ENCODE results near the gene CHKB.

Gene CHKB

GRCh38 chr22:50572965-50573364 is 9.7 kb downstream of the CHKB start:
- no peak for DNase-seq (ENCODE audit: low read depth in 1 of 2, low spot score in 1 of 2)
- in situ Hi-C loops (cut with HindIII; ENCODE audit: low pct_unique_long_range_greater_than_20kb, low sequenced_read_pairs), result no loop called here
- no peak for TF ChIP-seq JUND (IDR thresholded peaks at IDR 0.05; ENCODE audit: low read depth)

- no peak for TF ChIP-seq JUND (IDR thresholded peaks at IDR 0.05; ENCODE audit: low read depth)
Observed at GRCh38 chr22:50571264-50572175, 11.1 kb downstream of the CHKB start.

GRCh38 chr22:50570861-50571260 is 11.8 kb downstream of the CHKB start:
- in situ Hi-C loops (cut with HindIII; ENCODE audit: low pct_unique_long_range_greater_than_20kb, low sequenced_read_pairs), result no loop called here
- no peak for TF ChIP-seq JUND (IDR thresholded peaks at IDR 0.05; ENCODE audit: low read depth)
- no peak for DNase-seq (ENCODE audit: low read depth in 1 of 2, low spot score in 1 of 2)

More at GRCh38 chr22:50571264-50572175, 11.1 kb downstream of the CHKB start:
- in situ Hi-C loops (cut with HindIII; ENCODE audit: low pct_unique_long_range_greater_than_20kb, low sequenced_read_pairs), result no loop called here
- DNase-seq (ENCODE audit: low read depth in 1 of 2, low spot score in 1 of 2), result no peak

- in situ Hi-C loops (cut with HindIII; ENCODE audit: low pct_unique_long_range_greater_than_20kb, low sequenced_read_pairs), result no loop called here
- TF ChIP-seq JUND (IDR thresholded peaks at IDR 0.05; ENCODE audit: low read depth), result no peak
- no peak for DNase-seq (ENCODE audit: low read depth in 1 of 2, low spot score in 1 of 2)
Observed at GRCh38 chr22:50569896-50570535, 12.6 kb downstream of the CHKB start.

- in situ Hi-C loops (cut with HindIII; ENCODE audit: low pct_unique_long_range_greater_than_20kb, low sequenced_read_pairs), result no loop called here
- TF ChIP-seq JUND (IDR thresholded peaks at IDR 0.05; ENCODE audit: low read depth), result no peak
- DNase-seq (ENCODE audit: low read depth in 1 of 2, low spot score in 1 of 2), result no peak
Observed at GRCh38 chr22:50569041-50569459, 13.6 kb downstream of the CHKB start.

- in situ Hi-C loops (cut with HindIII; ENCODE audit: low pct_unique_long_range_greater_than_20kb, low sequenced_read_pairs), result no loop called here
Observed at GRCh38 chr22:50568626-50569025, 14.0 kb downstream of the CHKB start.

GRCh38 chr22:50567721-50568252 is 14.9 kb downstream of the CHKB start:
- DNase-seq (ENCODE audit: low read depth in 1 of 2, low spot score in 1 of 2), result no peak
- in situ Hi-C loops (cut with HindIII; ENCODE audit: low pct_unique_long_range_greater_than_20kb, low sequenced_read_pairs), result no loop called here
- no peak for TF ChIP-seq JUND (IDR thresholded peaks at IDR 0.05; ENCODE audit: low read depth)

More at GRCh38 chr22:50568626-50569025, 14.0 kb downstream of the CHKB start:
- no peak for TF ChIP-seq JUND (IDR thresholded peaks at IDR 0.05; ENCODE audit: low read depth)
- DNase-seq (ENCODE audit: low read depth in 1 of 2, low spot score in 1 of 2), result peak in 1 of 2 experiments; percentile 25

- in situ Hi-C loops (cut with HindIII; ENCODE audit: low pct_unique_long_range_greater_than_20kb, low sequenced_read_pairs), result no loop called here
- DNase-seq (ENCODE audit: low read depth in 1 of 2, low spot score in 1 of 2), result no peak
- no peak for TF ChIP-seq JUND (IDR thresholded peaks at IDR 0.05; ENCODE audit: low read depth)
Observed at GRCh38 chr22:50564289-50564688, 18.4 kb downstream of the CHKB start.

GRCh38 chr22:50563413-50564160 is 19.1 kb downstream of the CHKB start:
- in situ Hi-C loops (cut with HindIII; ENCODE audit: low pct_unique_long_range_greater_than_20kb, low sequenced_read_pairs), result no loop called here
- TF ChIP-seq JUND (IDR thresholded peaks at IDR 0.05; ENCODE audit: low read depth), result no peak
- DNase-seq (ENCODE audit: low read depth in 1 of 2, low spot score in 1 of 2), result peak in 1 of 2 experiments; percentile 10

- no peak for TF ChIP-seq JUND (IDR thresholded peaks at IDR 0.05; ENCODE audit: low read depth)
- peak; percentile 78 to 95 for DNase-seq (ENCODE audit: low read depth in 1 of 2, low spot score in 1 of 2)
- in situ Hi-C loops (cut with HindIII; ENCODE audit: low pct_unique_long_range_greater_than_20kb, low sequenced_read_pairs), result no loop called here
Observed at GRCh38 chr22:50562523-50563412, 19.9 kb downstream of the CHKB start, which contains the start of gene SYCE3. Gene SYCE3, minus strand, starts transcription at chr22:50562919. Its CDS starts 6,514 bp downstream, at chr22:50556405.
